ENCODE measurements around the gene DDX1.

GRCh38 chr2:15656090-15656489 is 64.4 kb downstream of the DDX1 start:
- TF ChIP-seq CTCF (IDR thresholded peaks at IDR 0.05): no peak
- no peak for TF ChIP-seq JUN (CRISPR knock-in tag; IDR thresholded peaks at IDR 0.05)

Measured in WTC11 (cell line).